ENCODE measurements around the gene CACNA2D4.

GRCh38 chr12:1931642-1932041, 13.2 kb upstream of the CACNA2D4 start:
- TF ChIP-seq, protein P1, sequence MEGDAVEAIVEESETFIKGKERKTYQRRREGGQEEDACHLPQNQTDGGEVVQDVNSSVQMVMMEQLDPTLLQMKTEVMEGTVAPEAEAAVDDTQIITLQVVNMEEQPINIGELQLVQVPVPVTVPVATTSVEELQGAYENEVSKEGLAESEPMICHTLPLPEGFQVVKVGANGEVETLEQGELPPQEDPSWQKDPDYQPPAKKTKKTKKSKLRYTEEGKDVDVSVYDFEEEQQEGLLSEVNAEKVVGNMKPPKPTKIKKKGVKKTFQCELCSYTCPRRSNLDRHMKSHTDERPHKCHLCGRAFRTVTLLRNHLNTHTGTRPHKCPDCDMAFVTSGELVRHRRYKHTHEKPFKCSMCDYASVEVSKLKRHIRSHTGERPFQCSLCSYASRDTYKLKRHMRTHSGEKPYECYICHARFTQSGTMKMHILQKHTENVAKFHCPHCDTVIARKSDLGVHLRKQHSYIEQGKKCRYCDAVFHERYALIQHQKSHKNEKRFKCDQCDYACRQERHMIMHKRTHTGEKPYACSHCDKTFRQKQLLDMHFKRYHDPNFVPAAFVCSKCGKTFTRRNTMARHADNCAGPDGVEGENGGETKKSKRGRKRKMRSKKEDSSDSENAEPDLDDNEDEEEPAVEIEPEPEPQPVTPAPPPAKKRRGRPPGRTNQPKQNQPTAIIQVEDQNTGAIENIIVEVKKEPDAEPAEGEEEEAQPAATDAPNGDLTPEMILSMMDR (IDR thresholded peaks at IDR 0.05 in 4 of 5, conservative IDR thresholded peaks at IDR 0.05 in 1 of 5) = no peak
- no peak for TF ChIP-seq POLR2A (IDR thresholded peaks at IDR 0.05)
